ENCODE measurements around the gene DYDC1. TPM values are rescaled to one million over a fixed set of nuclear protein-coding genes. Genes with fewer than 3 reads are reported as not detected.

The DYDC1 gene
- not detected for polyA plus RNA-seq (2013, experiment 1 of 2)
- not detected for polyA plus RNA-seq (2013, experiment 2 of 2)

DNA sequence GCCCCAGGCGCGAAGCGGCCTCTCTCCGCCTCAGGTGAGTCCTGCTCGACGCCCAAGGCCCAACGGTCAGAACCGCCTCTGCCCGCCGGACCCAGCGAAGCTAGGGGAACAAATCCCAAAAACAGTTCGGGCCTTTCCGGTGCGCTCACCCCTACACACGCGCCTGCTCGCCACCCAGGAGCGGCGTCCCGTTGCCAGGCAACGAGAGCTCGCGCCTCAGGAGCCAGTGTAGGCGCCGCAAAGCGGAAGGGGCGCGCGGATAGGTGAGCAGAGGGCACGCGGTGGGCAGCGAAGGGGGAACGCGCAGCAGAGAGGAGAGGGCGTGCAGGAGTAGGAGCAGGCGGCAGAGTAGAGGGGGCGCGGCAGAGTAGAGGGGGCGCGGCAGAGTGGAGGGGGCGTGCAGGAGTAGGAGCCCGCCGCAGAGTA lies at the start of gene DYDC1, which contains the start of gene DYDC2:
Gene DYDC1 (minus strand): TSS at position 193 of the 426 bp plus-strand sequence. CDS start 4,154 bp downstream, outside the sequence.
Gene DYDC2 (plus strand): TSS at position 219 of the 426 bp plus-strand sequence. CDS start 5,663 bp downstream, outside the sequence.
- 1% methylated on average over 43 of the region's 43 CpGs for WGBS
- no peaks in the 10 kb centered on the region for H3K9me3 ChIP-seq (ENCODE audit: insufficient read depth, low read depth, low read length)
- H3K27me3 ChIP-seq (ENCODE audit: insufficient read depth, low read length): peaks cover 34% of the 10 kb centered on the region
- no peak within 1 kb of the TSS for H3K27ac ChIP-seq (ENCODE audit: low read depth, low read length)
- H3K36me3 ChIP-seq (ENCODE audit: insufficient read depth, low read length): no peaks in the 10 kb centered on the region
- H3K9ac ChIP-seq (ENCODE audit: low read depth, low read length): peak within 1 kb of the TSS; percentile 62
- H3K4me3 ChIP-seq (ENCODE audit: low read length): peak within 1 kb of the TSS; percentile 61
- 0 out of 2 replicates have a peak, but pooled peaks cover 3% of the 10 kb centered on the region for H3K4me1 ChIP-seq (ENCODE audit: insufficient read depth, low read length)

DNA sequence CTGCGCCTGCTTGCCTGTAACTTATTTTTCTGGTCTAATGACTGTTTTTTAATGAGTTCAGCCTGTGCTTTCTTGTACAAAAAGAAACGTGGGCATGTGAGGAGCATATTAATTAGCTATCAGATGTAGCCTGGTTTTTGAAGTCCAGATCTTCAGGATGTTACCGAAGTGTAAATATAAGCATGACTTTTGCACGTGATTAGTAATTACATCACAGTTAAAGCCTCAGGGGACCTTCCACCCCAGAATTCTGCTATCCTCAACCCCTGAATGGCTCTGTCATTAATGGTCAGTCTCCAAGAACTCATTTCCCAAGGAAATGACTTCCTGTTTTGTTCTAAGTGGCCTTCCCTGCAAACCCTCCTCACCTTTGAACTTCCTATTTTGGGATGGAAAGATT lies 49.6 kb upstream of the DYDC1 start:
- Histone ChIP-seq H3K36me3 (ENCODE audit: insufficient read depth, low read length) (no peaks in the 10 kb centered on the region; the same call in 1 of the 2 replicates), H3K9ac (ENCODE audit: low read depth, low read length) (no peak overlapping the region), H3K4me3 (ENCODE audit: low read length) (no peak overlapping the region), H3K27ac (ENCODE audit: low read depth, low read length) (no peak overlapping the region), H3K27me3 (ENCODE audit: insufficient read depth, low read length) (peaks cover 25% of the 10 kb centered on the region), H3K4me1 (ENCODE audit: insufficient read depth, low read length) (peaks cover 22% of the 10 kb centered on the region), H3K9me3 (ENCODE audit: insufficient read depth, low read depth, low read length) (no peaks in the 10 kb centered on the region)
- 93% methylated on average over 4 of the region's 4 CpGs for WGBS

DNA sequence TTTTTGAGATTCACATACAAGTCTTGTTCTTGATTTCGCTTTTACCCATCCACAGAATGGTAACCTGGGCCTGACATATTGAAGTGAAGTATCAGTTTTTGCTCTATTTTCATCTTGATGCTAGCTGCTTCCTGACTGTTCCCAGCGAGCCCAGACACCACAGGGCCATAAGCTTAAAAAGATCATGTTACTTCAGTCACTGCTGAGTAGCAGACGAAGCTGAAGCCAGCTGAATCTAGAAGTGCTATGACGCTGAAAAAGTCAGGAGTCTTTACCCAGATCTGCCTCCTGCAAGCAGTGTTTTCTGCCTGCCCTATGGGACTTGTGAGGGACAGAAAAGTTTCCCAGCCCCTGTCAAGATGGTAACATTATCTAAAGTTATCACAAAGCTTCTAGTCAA lies 49.1 kb upstream of the DYDC1 start:
- peaks cover 25% of the 10 kb centered on the region for H3K27me3 ChIP-seq (ENCODE audit: insufficient read depth, low read length)
- H3K4me3 ChIP-seq (ENCODE audit: low read length): no peak overlapping the region
- no peaks in the 10 kb centered on the region; the same call in 1 of the 2 replicates for H3K36me3 ChIP-seq (ENCODE audit: insufficient read depth, low read length)
- H3K9me3 ChIP-seq (ENCODE audit: insufficient read depth, low read depth, low read length): no peaks in the 10 kb centered on the region
- no peak overlapping the region for H3K9ac ChIP-seq (ENCODE audit: low read depth, low read length)
- 62% methylated on average over 4 of the region's 4 CpGs for WGBS
- H3K27ac ChIP-seq (ENCODE audit: low read depth, low read length): no peak overlapping the region
- peaks cover 22% of the 10 kb centered on the region for H3K4me1 ChIP-seq (ENCODE audit: insufficient read depth, low read length)

DNA sequence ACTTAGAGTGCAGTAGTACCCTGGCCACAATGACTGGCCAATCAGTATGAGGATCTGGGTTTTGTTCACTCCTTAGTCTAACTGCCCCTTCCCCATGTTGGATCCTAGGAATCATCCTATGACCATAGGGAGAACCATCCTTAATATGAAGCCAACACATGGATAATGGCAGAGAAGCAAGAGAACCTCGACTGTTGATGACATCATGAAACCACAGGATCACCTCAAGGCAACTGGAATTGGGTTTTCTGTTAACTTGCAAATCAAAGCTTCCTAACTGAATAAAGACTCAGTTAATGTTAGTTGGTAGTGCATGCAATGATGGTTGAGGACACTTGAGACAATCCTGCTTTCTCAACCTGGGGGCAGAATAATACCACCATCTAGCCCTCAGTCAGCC lies 48.5 kb upstream of the DYDC1 start:
- no peaks in the 10 kb centered on the region; the same call in 1 of the 2 replicates for H3K36me3 ChIP-seq (ENCODE audit: insufficient read depth, low read length)
- H3K27ac ChIP-seq (ENCODE audit: low read depth, low read length): no peak overlapping the region
- H3K27me3 ChIP-seq (ENCODE audit: insufficient read depth, low read length): peaks cover 25% of the 10 kb centered on the region
- 97% methylated on average over 1 of the region's 1 CpG for WGBS
- H3K9me3 ChIP-seq (ENCODE audit: insufficient read depth, low read depth, low read length): no peaks in the 10 kb centered on the region
- H3K4me1 ChIP-seq (ENCODE audit: insufficient read depth, low read length): peaks cover 22% of the 10 kb centered on the region
- no peak overlapping the region for H3K9ac ChIP-seq (ENCODE audit: low read depth, low read length)
- H3K4me3 ChIP-seq (ENCODE audit: low read length): no peak overlapping the region

DNA sequence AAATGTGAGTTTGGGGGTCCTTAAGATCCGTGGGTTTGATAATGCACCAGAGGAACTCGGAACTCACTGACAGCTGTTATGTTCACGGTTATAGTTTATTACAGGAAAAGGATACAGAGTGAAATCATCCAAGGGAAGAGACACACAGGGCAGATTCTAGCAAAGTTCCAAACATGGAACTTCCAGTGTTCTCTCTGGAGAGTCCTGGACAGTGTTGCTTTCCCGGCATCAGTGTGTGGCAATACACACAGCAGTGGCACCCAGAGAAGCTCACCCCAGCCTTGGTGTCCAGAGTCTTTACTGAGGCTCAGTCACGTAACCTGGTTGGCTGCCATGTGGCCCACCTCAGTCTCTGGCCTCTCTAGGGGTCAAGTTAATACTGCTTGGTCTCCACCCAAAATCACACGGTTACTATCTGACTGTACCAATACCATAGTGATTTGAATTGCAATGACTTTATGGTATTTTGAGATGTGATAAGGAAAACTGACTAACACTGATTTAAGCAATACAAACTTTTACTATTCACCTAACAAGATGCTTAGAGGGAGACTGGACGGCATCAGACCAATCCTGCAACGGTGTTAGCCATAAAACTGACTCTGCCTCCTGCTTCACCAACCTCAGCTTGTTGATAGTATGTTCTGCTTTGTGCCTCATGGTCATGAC lies 43.7 kb upstream of the DYDC1 start:
- H3K9ac ChIP-seq (ENCODE audit: low read depth, low read length): no peak overlapping the region
- H3K4me3 ChIP-seq (ENCODE audit: low read length): no peak overlapping the region
- no peaks in the 10 kb centered on the region for H3K36me3 ChIP-seq (ENCODE audit: insufficient read depth, low read length)
- H3K9me3 ChIP-seq (ENCODE audit: insufficient read depth, low read depth, low read length): no peaks in the 10 kb centered on the region
- no peak overlapping the region for H3K27ac ChIP-seq (ENCODE audit: low read depth, low read length)
- peaks cover under 1% of the 10 kb centered on the region; the same call in 1 of the 2 replicates for H3K4me1 ChIP-seq (ENCODE audit: insufficient read depth, low read length)
- WGBS: 96% methylated on average over 8 of the region's 8 CpGs
- H3K27me3 ChIP-seq (ENCODE audit: insufficient read depth, low read length): no peaks in the 10 kb centered on the region

DNA sequence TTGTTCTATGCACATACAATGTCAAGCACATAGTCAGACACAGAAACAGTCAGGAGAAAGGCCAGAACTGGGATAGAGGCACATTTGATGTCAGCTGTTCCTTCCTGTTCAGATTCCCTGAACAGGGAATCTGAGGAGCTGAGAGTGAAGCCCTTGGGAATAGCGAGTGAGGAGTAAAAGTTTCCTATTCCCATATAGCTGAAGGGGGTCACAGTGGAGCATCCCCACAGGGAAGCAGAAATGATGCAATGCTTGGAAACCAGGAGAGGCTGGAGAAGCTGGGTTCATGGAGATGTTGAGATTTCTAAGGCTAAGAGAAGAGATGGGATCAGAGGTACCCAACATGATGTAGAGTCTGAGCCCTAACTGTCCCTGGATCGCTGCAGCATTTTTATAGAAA lies 40.5 kb upstream of the DYDC1 start:
- Histone ChIP-seq H3K36me3 (ENCODE audit: insufficient read depth, low read length) (no peaks in the 10 kb centered on the region), H3K27ac (ENCODE audit: low read depth, low read length) (no peak overlapping the region), H3K4me1 (ENCODE audit: insufficient read depth, low read length) (no peaks in the 10 kb centered on the region), H3K27me3 (ENCODE audit: insufficient read depth, low read length) (no peaks in the 10 kb centered on the region), H3K9ac (ENCODE audit: low read depth, low read length) (no peak overlapping the region), H3K9me3 (ENCODE audit: insufficient read depth, low read depth, low read length) (no peaks in the 10 kb centered on the region), H3K4me3 (ENCODE audit: low read length) (no peak overlapping the region)
- 94% methylated on average over 2 of the region's 2 CpGs for WGBS

DNA sequence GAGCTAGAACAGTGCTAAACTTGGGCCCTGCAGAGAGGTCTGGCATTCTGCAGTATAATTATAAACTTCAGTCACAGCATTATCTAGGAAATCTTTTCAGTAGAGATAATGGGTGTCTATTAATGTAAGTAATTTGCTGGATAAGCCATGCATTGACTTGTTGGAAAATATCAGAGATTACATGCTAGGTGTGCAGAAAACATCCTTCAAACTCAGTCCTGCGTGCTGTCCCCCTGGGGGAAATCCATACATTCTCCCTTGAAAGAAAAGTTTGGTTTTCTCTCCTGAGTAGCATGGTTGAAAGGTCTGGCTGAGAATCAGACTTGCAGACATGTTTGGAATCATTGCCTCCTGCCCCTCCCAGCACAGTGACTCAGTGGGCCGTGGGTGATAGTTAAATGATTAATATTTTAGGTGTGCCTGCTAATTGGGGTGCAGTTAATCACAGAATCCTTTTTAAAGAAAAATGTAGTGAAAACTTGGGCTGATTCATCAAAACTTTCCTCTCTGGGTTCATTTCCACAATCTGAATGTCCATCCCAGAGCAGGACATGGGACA lies 37.9 kb upstream of the DYDC1 start:
- no peaks in the 10 kb centered on the region for H3K27me3 ChIP-seq (ENCODE audit: insufficient read depth, low read length)
- H3K27ac ChIP-seq (ENCODE audit: low read depth, low read length): no peak overlapping the region
- 93% methylated on average over 2 of the region's 2 CpGs for WGBS

DNA sequence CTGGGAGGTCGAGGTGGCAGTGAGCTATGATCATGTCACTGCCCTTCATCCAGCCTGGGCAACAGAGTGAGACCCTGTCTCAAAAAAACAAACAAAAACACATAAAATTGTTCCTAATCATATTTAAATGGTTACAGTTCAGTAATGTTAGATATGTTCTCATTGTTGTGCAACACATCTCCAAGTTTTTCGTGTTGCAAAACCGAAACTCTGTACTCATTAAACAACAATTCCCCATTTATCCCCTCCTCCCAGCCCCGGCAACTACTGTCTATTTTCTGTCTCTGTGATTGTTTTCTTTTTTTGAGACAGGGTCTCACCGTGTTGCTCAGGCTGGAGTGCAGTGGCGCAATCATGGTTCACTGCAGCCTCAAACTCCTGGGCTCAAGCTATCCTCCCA lies 35.7 kb upstream of the DYDC1 start:
- no peaks in the 10 kb centered on the region for H3K4me1 ChIP-seq (ENCODE audit: insufficient read depth, low read length)
- no peaks in the 10 kb centered on the region for H3K36me3 ChIP-seq (ENCODE audit: insufficient read depth, low read length)
- no peak overlapping the region for H3K9ac ChIP-seq (ENCODE audit: low read depth, low read length)
- H3K27ac ChIP-seq (ENCODE audit: low read depth, low read length): no peak overlapping the region
- H3K4me3 ChIP-seq (ENCODE audit: low read length): no peak overlapping the region
- WGBS: 94% methylated on average over 6 of the region's 6 CpGs
- no peaks in the 10 kb centered on the region for H3K27me3 ChIP-seq (ENCODE audit: insufficient read depth, low read length)
- H3K9me3 ChIP-seq (ENCODE audit: insufficient read depth, low read depth, low read length): no peaks in the 10 kb centered on the region

More for the DNA sequence above, 37.9 kb upstream of the DYDC1 start:
- no peak overlapping the region for H3K9ac ChIP-seq (ENCODE audit: low read depth, low read length)
- no peaks in the 10 kb centered on the region for H3K4me1 ChIP-seq (ENCODE audit: insufficient read depth, low read length)
- H3K36me3 ChIP-seq (ENCODE audit: insufficient read depth, low read length): no peaks in the 10 kb centered on the region
- no peaks in the 10 kb centered on the region for H3K9me3 ChIP-seq (ENCODE audit: insufficient read depth, low read depth, low read length)
- H3K4me3 ChIP-seq (ENCODE audit: low read length): no peak overlapping the region

DNA sequence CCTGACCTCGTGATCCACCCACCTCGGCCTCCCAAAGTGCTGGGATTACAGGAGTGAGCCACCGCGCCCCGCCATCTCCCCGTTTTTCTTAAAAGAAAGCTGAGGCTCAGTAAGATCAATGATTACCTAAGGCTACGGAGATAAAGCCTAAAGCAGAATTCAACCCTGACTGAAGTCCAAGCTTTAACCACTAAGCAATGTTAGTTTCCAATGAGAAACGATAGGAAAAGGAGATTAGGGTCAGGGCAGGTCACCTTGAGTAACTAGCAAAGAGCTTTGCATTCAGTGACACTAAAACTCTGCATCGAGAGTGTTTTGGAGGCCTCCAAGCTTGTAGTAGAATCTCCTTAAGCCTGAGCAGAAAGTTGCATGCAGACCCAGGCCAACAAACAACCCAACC lies 34.2 kb upstream of the DYDC1 start:
- Histone ChIP-seq H3K4me1 (ENCODE audit: insufficient read depth, low read length) (no peaks in the 10 kb centered on the region), H3K27ac (ENCODE audit: low read depth, low read length) (no peak overlapping the region), H3K9me3 (ENCODE audit: insufficient read depth, low read depth, low read length) (no peaks in the 10 kb centered on the region), H3K4me3 (ENCODE audit: low read length) (no peak overlapping the region), H3K9ac (ENCODE audit: low read depth, low read length) (no peak overlapping the region), H3K36me3 (ENCODE audit: insufficient read depth, low read length) (no peaks in the 10 kb centered on the region), H3K27me3 (ENCODE audit: insufficient read depth, low read length) (no peaks in the 10 kb centered on the region)
- WGBS: 95% methylated on average over 9 of the region's 9 CpGs

DNA sequence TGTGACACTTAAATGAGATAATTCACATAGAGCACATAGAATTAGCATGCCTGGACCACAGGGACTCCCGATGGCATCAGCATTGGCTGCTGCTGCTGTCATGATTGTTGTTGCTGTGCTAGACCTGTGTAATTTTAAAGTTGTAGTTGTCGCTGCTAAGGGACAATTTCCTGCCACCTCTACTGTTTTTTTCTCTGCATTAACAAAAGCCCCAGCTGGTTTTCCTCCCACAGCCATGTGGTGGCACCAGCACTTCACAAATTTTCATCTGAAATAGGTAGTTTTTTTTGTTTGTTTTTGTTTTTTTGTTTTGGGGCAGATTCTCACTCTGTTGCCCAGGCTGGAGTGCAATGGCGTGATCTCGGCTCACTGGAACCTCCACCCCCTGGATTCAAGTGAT lies 26.4 kb upstream of the DYDC1 start:
- Histone ChIP-seq H3K36me3 (ENCODE audit: insufficient read depth, low read length) (no peaks in the 10 kb centered on the region), H3K4me1 (ENCODE audit: insufficient read depth, low read length) (no peaks in the 10 kb centered on the region), H3K9ac (ENCODE audit: low read depth, low read length) (no peak overlapping the region), H3K27me3 (ENCODE audit: insufficient read depth, low read length) (no peaks in the 10 kb centered on the region), H3K9me3 (ENCODE audit: insufficient read depth, low read depth, low read length) (no peaks in the 10 kb centered on the region), H3K4me3 (ENCODE audit: low read length) (no peak overlapping the region), H3K27ac (ENCODE audit: low read depth, low read length) (no peak overlapping the region)
- WGBS: 29% methylated on average over 3 of the region's 4 CpGs

DNA sequence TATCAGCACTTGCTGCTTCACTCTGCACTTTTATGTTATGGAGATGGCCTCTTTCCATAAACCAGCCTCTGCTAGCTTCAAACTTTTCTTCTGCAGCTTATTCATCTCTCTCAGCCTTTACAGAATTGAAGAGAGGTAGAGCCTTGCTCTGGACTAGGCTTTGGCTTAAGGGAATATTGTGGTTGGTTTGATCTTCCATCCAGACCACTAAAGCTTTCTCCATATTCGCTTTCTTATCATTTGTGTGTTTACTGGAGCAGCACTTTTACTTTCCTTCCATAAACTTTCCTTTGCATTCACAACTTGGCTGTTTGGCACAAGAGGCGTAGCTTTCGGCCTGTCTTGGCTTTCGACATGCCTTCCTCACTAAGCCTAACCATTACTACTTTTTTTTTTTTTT lies 23.6 kb upstream of the DYDC1 start:
- no peak overlapping the region for H3K4me3 ChIP-seq (ENCODE audit: low read length)

More for the DNA sequence above, 23.6 kb upstream of the DYDC1 start:
- H3K36me3 ChIP-seq (ENCODE audit: insufficient read depth, low read length): no peaks in the 10 kb centered on the region
- no peaks in the 10 kb centered on the region for H3K4me1 ChIP-seq (ENCODE audit: insufficient read depth, low read length)
- H3K27ac ChIP-seq (ENCODE audit: low read depth, low read length): no peak overlapping the region
- no peaks in the 10 kb centered on the region for H3K27me3 ChIP-seq (ENCODE audit: insufficient read depth, low read length)
- H3K9me3 ChIP-seq (ENCODE audit: insufficient read depth, low read depth, low read length): no peaks in the 10 kb centered on the region
- no peak overlapping the region for H3K9ac ChIP-seq (ENCODE audit: low read depth, low read length)
- WGBS: 93% methylated on average over 4 of the region's 4 CpGs

Data from HUES64 (cell line).